HepG2 (cell line): ENCODE measurements around the gene RIPOR3. TPM values are rescaled to one million over a fixed set of nuclear protein-coding genes. Genes with fewer than 3 reads are reported as not detected.

Experiments used
- ARID4A ChIP-seq: sonication (generic); formaldehyde crosslinking; IDR thresholded peaks from 2 replicates; pipeline ENCODE4 v1.5.0; 2020; ENCODE audit warnings: mild to moderate bottlenecking, missing genetic modification reagents, borderline replicate concordance
- ELK4 ChIP-seq: sonication (generic); formaldehyde crosslinking; IDR thresholded peaks from 2 replicates; pipeline ENCODE4 v1.9.0; 2021; ENCODE audit warnings: missing genetic modification reagents, borderline replicate concordance
- GMEB2 ChIP-seq: IDR thresholded peaks from 2 replicates; pipeline ENCODE4 v1.6.1; 2016; ENCODE audit warnings: missing biosample characterization, missing genetic modification reagents, low read depth
- JUND ChIP-seq: sonication (generic); formaldehyde crosslinking; IDR thresholded peaks from 2 replicates; pipeline ENCODE4 v1.8.0; 2022; ENCODE audit warnings: mild to moderate bottlenecking, missing genetic modification reagents
- MBNL3 ChIP-seq: fragments of 250-450 bp; sonication (Bioruptor Pico); conservative IDR thresholded peaks from 2 replicates; pipeline ENCODE4 v1.8.0; 2022; ENCODE audit warnings: mild to moderate bottlenecking, inconsistent platforms
- MEIS2 ChIP-seq: sonication (generic); formaldehyde crosslinking; IDR thresholded peaks from 2 replicates; pipeline ENCODE4 v1.9.0; 2021; ENCODE audit warnings: mild to moderate bottlenecking, missing genetic modification reagents
- PBX3 ChIP-seq: sonication (generic); formaldehyde crosslinking; IDR thresholded peaks from 2 replicates; pipeline ENCODE4 v1.8.1; 2023; ENCODE audit warnings: missing genetic modification reagents, inconsistent platforms, borderline replicate concordance
- TERF1 ChIP-seq: sonication (generic); formaldehyde crosslinking; IDR thresholded peaks from 2 replicates; pipeline ENCODE4 v1.8.0; 2022; ENCODE audit warnings: mild to moderate bottlenecking, missing genetic modification reagents, moderate library complexity
- ZBTB33 ChIP-seq: sonication (generic); formaldehyde crosslinking; IDR thresholded peaks from 2 replicates; pipeline ENCODE4 v1.4.0; 2020; ENCODE audit warnings: missing genetic modification reagents
- ZC3H4 ChIP-seq: sonication (generic); formaldehyde crosslinking; IDR thresholded peaks from 2 replicates; pipeline ENCODE4 v1.4.0; 2020; ENCODE audit warnings: missing genetic modification reagents, borderline replicate concordance
- ZNF44 ChIP-seq: sonication (generic); formaldehyde crosslinking; IDR thresholded peaks from 2 replicates; pipeline ENCODE4 v1.5.1; 2020; ENCODE audit warnings: mild to moderate bottlenecking, missing genetic modification reagents
- ZNF552 ChIP-seq: sonication (generic); formaldehyde crosslinking; IDR thresholded peaks from 2 replicates; pipeline ENCODE4 v1.9.0; 2022; ENCODE audit warnings: missing genetic modification reagents, mild to moderate bottlenecking, borderline replicate concordance
- ZNF563 ChIP-seq: sonication (generic); formaldehyde crosslinking; IDR thresholded peaks from 2 replicates; pipeline ENCODE4 v1.8.0; 2022; ENCODE audit warnings: mild to moderate bottlenecking, moderate library complexity, missing genetic modification reagents
- ZNF576 ChIP-seq: sonication (generic); formaldehyde crosslinking; IDR thresholded peaks from 2 replicates; pipeline ENCODE4 v1.4.0; 2020; ENCODE audit warnings: mild to moderate bottlenecking, missing genetic modification reagents
- ZNF577 ChIP-seq: sonication (generic); formaldehyde crosslinking; IDR thresholded peaks from 2 replicates; pipeline ENCODE4 v1.4.0; 2020; ENCODE audit warnings: mild to moderate bottlenecking, low read depth, missing genetic modification reagents, borderline replicate concordance
- polyA plus RNA-seq, 8 experiments: library from polyadenylated mRNA; depleted of rRNA in 3 of 8; stranded (reverse) in 7 of 8; unstranded in 1 of 8; fragments of >200 nt; fragmentation: Illumina TruSeq in 4 of 8; extraction: Trizol in 4 of 8; gene quantifications; 2 replicates each; pipeline versions ENCODE4 v1.2.1 to v1.2.3, GENCODE V29; 2011 to 2016; ENCODE audit warnings: low read depth in 4 of 8, missing spikeins in 1 of 8, mixed read lengths in 1 of 8; ENCODE audit not compliant: insufficient read depth in 1 of 8
- total RNA-seq, 5 experiments: library from RNA; depleted of rRNA; stranded (reverse); fragments of >200 nt; fragmentation: Illumina TruSeq; extraction: Trizol; gene quantifications; 2 replicates each; pipeline ENCODE4 v1.2.3, GENCODE V29; 2016; ENCODE audit warnings: low read depth in 1 of 5

The RIPOR3 gene
- total and polyA plus RNA-seq, 2 of the 13 experiments (the other 11 are each of a cell fraction or from before 2014, with no cell fraction given) = 0.18 TPM; not detected in 1

- no peak for TF ChIP-seq TERF1
- TF ChIP-seq ZNF552 = no peak
- no peak for TF ChIP-seq ZNF576
- TF ChIP-seq PBX3 (CRISPR knock-in tag) = no peak
- no peak for TF ChIP-seq ZBTB33 (CRISPR knock-in tag)
- no peak for TF ChIP-seq ELK4 (CRISPR knock-in tag)
- no peak for TF ChIP-seq ARID4A (CRISPR knock-in tag)
- no peak for TF ChIP-seq ZNF44 (CRISPR knock-in tag)
- no peak for TF ChIP-seq MBNL3 (CRISPR knock-in tag)
- no peak for TF ChIP-seq GMEB2
- no peak for TF ChIP-seq JUND (CRISPR knock-in tag)
- no peak for TF ChIP-seq ZNF577 (CRISPR knock-in tag)
- no peak; the same call in 1 of the 2 replicates for TF ChIP-seq ZC3H4 (CRISPR knock-in tag)
- 0 out of 2 replicates have a peak, but pooled peaks have one; percentile 22 for TF ChIP-seq MEIS2 (CRISPR knock-in tag)
- no peak for TF ChIP-seq ZNF563 (CRISPR knock-in tag)
Measured at GRCh38 chr20:50729901-50730764, 38.8 kb upstream of the RIPOR3 start (continued).
